Measurements from ENCODE around the gene TMBIM6. TPM values are rescaled to one million over a fixed set of nuclear protein-coding genes. Genes with fewer than 3 reads are reported as not detected.
A peak's percentile ranks its signal among the peaks of the same experiment; 100 is the strongest.

TMBIM6 gene
- total and polyA plus RNA-seq, 9 of the 15 experiments (the other 6 are each of a cell fraction or from before 2014, with no cell fraction given), result 147 to 1,288 (median 352) TPM

DNA sequence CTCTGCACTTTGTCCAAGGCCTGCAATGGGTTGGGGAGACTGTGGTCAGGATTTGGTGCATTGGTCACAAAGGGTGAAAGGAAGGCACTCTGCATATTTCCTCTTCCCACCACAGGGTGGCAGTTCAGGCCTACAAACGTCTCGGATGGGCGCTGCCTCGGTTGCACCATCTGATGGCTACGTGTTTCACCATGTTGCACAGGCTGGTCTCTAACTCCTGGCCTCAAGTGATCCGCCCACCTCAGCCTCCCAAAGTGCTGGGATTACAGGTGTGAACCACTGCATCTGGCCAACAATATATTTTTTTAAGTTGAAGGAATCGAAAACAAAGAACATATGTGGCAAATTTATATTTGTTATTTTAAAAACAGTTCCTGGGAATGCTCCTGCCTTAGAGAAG is 35.1 kb downstream of the TMBIM6 start (continued):
- TF ChIP-seq POLR3A (IDR thresholded peaks at IDR 0.05; ENCODE audit: borderline replicate concordance, extremely low read depth, insufficient read depth, insufficient read length) (no peak), ZNF589 (CRISPR knock-in tag; IDR thresholded peaks at IDR 0.05; ENCODE audit: low read depth) (no peak), L3MBTL2 (IDR thresholded peaks at IDR 0.05) (peak; percentile 61; the same call in 1 of the 2 replicates), TFAM (CRISPR knock-in tag; conservative IDR thresholded peaks at IDR 0.05) (no peak), NCOA6 (IDR thresholded peaks at IDR 0.05) (no peak), LEF1 (IDR thresholded peaks at IDR 0.05) (no peak), NR2C2 (CRISPR knock-in tag; IDR thresholded peaks at IDR 0.05) (no peak), NR2C2 (tag; IDR thresholded peaks at IDR 0.05) (no peak), HMGN3 (IDR thresholded peaks at IDR 0.05; ENCODE audit: borderline replicate concordance, extremely low read depth, insufficient read length, low read depth, low read length) (no peak), MCM3 (IDR thresholded peaks at IDR 0.05) (no peak)
- TF ChIP-seq, protein P1, sequence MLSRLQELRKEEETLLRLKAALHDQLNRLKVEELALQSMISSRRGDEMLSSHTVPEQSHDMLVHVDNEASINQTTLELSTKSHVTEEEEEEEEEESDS (CRISPR knock-in tag; IDR thresholded peaks at IDR 0.05), result no peak
- TF ChIP-seq, protein P2, sequence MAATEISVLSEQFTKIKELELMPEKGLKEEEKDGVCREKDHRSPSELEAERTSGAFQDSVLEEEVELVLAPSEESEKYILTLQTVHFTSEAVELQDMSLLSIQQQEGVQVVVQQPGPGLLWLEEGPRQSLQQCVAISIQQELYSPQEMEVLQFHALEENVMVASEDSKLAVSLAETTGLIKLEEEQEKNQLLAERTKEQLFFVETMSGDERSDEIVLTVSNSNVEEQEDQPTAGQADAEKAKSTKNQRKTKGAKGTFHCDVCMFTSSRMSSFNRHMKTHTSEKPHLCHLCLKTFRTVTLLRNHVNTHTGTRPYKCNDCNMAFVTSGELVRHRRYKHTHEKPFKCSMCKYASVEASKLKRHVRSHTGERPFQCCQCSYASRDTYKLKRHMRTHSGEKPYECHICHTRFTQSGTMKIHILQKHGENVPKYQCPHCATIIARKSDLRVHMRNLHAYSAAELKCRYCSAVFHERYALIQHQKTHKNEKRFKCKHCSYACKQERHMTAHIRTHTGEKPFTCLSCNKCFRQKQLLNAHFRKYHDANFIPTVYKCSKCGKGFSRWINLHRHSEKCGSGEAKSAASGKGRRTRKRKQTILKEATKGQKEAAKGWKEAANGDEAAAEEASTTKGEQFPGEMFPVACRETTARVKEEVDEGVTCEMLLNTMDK (IDR thresholded peaks at IDR 0.05; ENCODE audit: borderline replicate concordance, insufficient read depth, low read depth, low read length, poor library complexity, severe bottlenecking), result no peak
- TF ChIP-seq, protein P3, sequence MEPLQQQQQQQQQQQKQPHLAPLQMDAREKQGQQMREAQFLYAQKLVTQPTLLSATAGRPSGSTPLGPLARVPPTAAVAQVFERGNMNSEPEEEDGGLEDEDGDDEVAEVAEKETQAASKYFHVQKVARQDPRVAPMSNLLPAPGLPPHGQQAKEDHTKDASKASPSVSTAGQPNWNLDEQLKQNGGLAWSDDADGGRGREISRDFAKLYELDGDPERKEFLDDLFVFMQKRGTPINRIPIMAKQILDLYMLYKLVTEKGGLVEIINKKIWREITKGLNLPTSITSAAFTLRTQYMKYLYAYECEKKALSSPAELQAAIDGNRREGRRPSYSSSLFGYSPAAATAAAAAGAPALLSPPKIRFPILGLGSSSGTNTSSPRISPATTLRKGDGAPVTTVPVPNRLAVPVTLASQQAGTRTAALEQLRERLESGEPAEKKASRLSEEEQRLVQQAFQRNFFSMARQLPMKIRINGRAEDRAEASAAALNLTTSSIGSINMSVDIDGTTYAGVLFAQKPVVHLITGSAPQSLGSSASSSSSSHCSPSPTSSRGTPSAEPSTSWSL (CRISPR knock-in tag; IDR thresholded peaks at IDR 0.05; ENCODE audit: borderline replicate concordance), result no peak
- TF ChIP-seq, protein P4, sequence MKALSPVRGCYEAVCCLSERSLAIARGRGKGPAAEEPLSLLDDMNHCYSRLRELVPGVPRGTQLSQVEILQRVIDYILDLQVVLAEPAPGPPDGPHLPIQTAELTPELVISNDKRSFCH (CRISPR knock-in tag; IDR thresholded peaks at IDR 0.05), result no peak
- TF ChIP-seq, protein P4 (tag; IDR thresholded peaks at IDR 0.05), result no peak
- TF ChIP-seq, protein P5, sequence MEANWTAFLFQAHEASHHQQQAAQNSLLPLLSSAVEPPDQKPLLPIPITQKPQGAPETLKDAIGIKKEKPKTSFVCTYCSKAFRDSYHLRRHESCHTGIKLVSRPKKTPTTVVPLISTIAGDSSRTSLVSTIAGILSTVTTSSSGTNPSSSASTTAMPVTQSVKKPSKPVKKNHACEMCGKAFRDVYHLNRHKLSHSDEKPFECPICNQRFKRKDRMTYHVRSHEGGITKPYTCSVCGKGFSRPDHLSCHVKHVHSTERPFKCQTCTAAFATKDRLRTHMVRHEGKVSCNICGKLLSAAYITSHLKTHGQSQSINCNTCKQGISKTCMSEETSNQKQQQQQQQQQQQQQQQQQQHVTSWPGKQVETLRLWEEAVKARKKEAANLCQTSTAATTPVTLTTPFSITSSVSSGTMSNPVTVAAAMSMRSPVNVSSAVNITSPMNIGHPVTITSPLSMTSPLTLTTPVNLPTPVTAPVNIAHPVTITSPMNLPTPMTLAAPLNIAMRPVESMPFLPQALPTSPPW (CRISPR knock-in tag; IDR thresholded peaks at IDR 0.05), result no peak
- TF ChIP-seq, protein P6, sequence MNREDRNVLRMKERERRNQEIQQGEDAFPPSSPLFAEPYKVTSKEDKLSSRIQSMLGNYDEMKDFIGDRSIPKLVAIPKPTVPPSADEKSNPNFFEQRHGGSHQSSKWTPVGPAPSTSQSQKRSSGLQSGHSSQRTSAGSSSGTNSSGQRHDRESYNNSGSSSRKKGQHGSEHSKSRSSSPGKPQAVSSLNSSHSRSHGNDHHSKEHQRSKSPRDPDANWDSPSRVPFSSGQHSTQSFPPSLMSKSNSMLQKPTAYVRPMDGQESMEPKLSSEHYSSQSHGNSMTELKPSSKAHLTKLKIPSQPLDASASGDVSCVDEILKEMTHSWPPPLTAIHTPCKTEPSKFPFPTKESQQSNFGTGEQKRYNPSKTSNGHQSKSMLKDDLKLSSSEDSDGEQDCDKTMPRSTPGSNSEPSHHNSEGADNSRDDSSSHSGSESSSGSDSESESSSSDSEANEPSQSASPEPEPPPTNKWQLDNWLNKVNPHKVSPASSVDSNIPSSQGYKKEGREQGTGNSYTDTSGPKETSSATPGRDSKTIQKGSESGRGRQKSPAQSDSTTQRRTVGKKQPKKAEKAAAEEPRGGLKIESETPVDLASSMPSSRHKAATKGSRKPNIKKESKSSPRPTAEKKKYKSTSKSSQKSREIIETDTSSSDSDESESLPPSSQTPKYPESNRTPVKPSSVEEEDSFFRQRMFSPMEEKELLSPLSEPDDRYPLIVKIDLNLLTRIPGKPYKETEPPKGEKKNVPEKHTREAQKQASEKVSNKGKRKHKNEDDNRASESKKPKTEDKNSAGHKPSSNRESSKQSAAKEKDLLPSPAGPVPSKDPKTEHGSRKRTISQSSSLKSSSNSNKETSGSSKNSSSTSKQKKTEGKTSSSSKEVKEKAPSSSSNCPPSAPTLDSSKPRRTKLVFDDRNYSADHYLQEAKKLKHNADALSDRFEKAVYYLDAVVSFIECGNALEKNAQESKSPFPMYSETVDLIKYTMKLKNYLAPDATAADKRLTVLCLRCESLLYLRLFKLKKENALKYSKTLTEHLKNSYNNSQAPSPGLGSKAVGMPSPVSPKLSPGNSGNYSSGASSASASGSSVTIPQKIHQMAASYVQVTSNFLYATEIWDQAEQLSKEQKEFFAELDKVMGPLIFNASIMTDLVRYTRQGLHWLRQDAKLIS (CRISPR knock-in tag; IDR thresholded peaks at IDR 0.05), result no peak
- TF ChIP-seq, protein P7, sequence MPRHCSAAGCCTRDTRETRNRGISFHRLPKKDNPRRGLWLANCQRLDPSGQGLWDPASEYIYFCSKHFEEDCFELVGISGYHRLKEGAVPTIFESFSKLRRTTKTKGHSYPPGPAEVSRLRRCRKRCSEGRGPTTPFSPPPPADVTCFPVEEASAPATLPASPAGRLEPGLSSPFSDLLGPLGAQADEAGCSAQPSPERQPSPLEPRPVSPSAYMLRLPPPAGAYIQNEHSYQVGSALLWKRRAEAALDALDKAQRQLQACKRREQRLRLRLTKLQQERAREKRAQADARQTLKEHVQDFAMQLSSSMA (CRISPR knock-in tag; IDR thresholded peaks at IDR 0.05), result no peak

Data from K562 (cell line).